ENCODE results near the gene ZNF620. TPM values are rescaled to one million over a fixed set of nuclear protein-coding genes. Genes with fewer than 3 reads are reported as not detected.

ZNF620 gene
- total and polyA plus RNA-seq, 2 experiments from 2014 or later = 14.1 to 18.0 TPM

DNA sequence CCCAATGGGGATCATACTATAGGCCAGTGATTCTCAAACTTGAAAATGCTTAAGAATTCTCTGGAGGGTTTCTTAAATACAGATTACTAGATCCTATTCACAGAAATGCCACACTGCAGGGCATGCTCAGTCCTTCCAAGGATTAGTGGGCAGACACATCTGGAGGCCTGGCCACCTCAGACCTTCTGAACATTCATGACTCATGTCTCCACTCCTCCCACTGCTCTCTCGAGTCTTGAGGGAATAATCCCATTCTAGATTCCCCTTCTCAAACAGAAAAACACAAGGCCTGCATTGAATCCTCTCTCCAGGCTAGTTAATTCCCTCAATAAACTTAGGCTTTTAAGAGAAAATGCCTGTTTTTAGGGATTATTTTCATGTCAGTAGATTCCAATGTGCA, 41.0 kb downstream of the ZNF620 start:
- H4K20me1 ChIP-seq (replicated peaks; ENCODE audit: insufficient read depth) = no peaks in the 10 kb centered on the region
- DNase-seq (ENCODE audit: low spot score) (no peak), ATAC-seq (no peak)
- H3K27ac ChIP-seq (ENCODE audit: low read depth) = no peak overlapping the region
- H3K4me1 ChIP-seq (ENCODE audit: insufficient read depth) = no peaks in the 10 kb centered on the region
- H3K4me3 Mint-ChIP-seq = no peak overlapping the region
- H3K4me1 Mint-ChIP-seq = peaks cover 2% of the 10 kb centered on the region; the same call in 1 of the 3 replicates
- H3K4me3 ChIP-seq = no peak overlapping the region
- peaks cover 6% of the 10 kb centered on the region; the same call in 1 of the 2 replicates for H3K9me2 ChIP-seq (ENCODE audit: insufficient read depth)
- no peaks in the 10 kb centered on the region for H3K27me3 ChIP-seq (ENCODE audit: insufficient read depth)
- no peak overlapping the region for H2AFZ ChIP-seq
- H3F3A ChIP-seq (replicated peaks; ENCODE audit: low read depth) = no peaks in the 10 kb centered on the region
- no peak overlapping the region for H3K4me2 ChIP-seq
- no peaks in the 10 kb centered on the region for H3K27me3 Mint-ChIP-seq (ENCODE audit: insufficient read depth, low read depth, poor library complexity)
- H3K27ac Mint-ChIP-seq = no peak overlapping the region
- no peaks in the 10 kb centered on the region; the same call in 1 of the 2 replicates for H3K36me3 ChIP-seq (ENCODE audit: insufficient read depth)
- no peaks in the 10 kb centered on the region for H3K79me2 ChIP-seq (replicated peaks; ENCODE audit: insufficient read depth)
- H3K36me3 Mint-ChIP-seq (ENCODE audit: low read depth) = peaks cover 8% of the 10 kb centered on the region
- H3K9me3 Mint-ChIP-seq = peaks cover 17% of the 10 kb centered on the region
- no peak for TF ChIP-seq EZH2phosphoT487 (IDR thresholded peaks at IDR 0.05; ENCODE audit: unreplicated experiment)
- no peak for TF ChIP-seq NANOG (IDR thresholded peaks at IDR 0.05; ENCODE audit: borderline replicate concordance)
- TF ChIP-seq ZNF114 (CRISPR knock-in tag; IDR thresholded peaks at IDR 0.05) = no peak
- no peak for TF ChIP-seq CREB1 (CRISPR knock-in tag; IDR thresholded peaks at IDR 0.05; ENCODE audit: low read depth)
- TF ChIP-seq STAT1 (IDR thresholded peaks at IDR 0.05; ENCODE audit: unreplicated experiment) = no peak
- TF ChIP-seq EZH2 (IDR thresholded peaks at IDR 0.05; ENCODE audit: low read depth, unreplicated experiment) = no peak
- TF ChIP-seq ZNF331 (CRISPR knock-in tag; IDR thresholded peaks at IDR 0.05; ENCODE audit: low read depth) = no peak
- TF ChIP-seq, protein P1, sequence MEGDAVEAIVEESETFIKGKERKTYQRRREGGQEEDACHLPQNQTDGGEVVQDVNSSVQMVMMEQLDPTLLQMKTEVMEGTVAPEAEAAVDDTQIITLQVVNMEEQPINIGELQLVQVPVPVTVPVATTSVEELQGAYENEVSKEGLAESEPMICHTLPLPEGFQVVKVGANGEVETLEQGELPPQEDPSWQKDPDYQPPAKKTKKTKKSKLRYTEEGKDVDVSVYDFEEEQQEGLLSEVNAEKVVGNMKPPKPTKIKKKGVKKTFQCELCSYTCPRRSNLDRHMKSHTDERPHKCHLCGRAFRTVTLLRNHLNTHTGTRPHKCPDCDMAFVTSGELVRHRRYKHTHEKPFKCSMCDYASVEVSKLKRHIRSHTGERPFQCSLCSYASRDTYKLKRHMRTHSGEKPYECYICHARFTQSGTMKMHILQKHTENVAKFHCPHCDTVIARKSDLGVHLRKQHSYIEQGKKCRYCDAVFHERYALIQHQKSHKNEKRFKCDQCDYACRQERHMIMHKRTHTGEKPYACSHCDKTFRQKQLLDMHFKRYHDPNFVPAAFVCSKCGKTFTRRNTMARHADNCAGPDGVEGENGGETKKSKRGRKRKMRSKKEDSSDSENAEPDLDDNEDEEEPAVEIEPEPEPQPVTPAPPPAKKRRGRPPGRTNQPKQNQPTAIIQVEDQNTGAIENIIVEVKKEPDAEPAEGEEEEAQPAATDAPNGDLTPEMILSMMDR (conservative IDR thresholded peaks at IDR 0.05; ENCODE audit: low read depth in 2 of 2) = no peak
- TF ChIP-seq, protein P2, sequence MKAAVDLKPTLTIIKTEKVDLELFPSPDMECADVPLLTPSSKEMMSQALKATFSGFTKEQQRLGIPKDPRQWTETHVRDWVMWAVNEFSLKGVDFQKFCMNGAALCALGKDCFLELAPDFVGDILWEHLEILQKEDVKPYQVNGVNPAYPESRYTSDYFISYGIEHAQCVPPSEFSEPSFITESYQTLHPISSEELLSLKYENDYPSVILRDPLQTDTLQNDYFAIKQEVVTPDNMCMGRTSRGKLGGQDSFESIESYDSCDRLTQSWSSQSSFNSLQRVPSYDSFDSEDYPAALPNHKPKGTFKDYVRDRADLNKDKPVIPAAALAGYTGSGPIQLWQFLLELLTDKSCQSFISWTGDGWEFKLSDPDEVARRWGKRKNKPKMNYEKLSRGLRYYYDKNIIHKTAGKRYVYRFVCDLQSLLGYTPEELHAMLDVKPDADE (IDR thresholded peaks at IDR 0.05) = no peak
- TF ChIP-seq, protein P3, sequence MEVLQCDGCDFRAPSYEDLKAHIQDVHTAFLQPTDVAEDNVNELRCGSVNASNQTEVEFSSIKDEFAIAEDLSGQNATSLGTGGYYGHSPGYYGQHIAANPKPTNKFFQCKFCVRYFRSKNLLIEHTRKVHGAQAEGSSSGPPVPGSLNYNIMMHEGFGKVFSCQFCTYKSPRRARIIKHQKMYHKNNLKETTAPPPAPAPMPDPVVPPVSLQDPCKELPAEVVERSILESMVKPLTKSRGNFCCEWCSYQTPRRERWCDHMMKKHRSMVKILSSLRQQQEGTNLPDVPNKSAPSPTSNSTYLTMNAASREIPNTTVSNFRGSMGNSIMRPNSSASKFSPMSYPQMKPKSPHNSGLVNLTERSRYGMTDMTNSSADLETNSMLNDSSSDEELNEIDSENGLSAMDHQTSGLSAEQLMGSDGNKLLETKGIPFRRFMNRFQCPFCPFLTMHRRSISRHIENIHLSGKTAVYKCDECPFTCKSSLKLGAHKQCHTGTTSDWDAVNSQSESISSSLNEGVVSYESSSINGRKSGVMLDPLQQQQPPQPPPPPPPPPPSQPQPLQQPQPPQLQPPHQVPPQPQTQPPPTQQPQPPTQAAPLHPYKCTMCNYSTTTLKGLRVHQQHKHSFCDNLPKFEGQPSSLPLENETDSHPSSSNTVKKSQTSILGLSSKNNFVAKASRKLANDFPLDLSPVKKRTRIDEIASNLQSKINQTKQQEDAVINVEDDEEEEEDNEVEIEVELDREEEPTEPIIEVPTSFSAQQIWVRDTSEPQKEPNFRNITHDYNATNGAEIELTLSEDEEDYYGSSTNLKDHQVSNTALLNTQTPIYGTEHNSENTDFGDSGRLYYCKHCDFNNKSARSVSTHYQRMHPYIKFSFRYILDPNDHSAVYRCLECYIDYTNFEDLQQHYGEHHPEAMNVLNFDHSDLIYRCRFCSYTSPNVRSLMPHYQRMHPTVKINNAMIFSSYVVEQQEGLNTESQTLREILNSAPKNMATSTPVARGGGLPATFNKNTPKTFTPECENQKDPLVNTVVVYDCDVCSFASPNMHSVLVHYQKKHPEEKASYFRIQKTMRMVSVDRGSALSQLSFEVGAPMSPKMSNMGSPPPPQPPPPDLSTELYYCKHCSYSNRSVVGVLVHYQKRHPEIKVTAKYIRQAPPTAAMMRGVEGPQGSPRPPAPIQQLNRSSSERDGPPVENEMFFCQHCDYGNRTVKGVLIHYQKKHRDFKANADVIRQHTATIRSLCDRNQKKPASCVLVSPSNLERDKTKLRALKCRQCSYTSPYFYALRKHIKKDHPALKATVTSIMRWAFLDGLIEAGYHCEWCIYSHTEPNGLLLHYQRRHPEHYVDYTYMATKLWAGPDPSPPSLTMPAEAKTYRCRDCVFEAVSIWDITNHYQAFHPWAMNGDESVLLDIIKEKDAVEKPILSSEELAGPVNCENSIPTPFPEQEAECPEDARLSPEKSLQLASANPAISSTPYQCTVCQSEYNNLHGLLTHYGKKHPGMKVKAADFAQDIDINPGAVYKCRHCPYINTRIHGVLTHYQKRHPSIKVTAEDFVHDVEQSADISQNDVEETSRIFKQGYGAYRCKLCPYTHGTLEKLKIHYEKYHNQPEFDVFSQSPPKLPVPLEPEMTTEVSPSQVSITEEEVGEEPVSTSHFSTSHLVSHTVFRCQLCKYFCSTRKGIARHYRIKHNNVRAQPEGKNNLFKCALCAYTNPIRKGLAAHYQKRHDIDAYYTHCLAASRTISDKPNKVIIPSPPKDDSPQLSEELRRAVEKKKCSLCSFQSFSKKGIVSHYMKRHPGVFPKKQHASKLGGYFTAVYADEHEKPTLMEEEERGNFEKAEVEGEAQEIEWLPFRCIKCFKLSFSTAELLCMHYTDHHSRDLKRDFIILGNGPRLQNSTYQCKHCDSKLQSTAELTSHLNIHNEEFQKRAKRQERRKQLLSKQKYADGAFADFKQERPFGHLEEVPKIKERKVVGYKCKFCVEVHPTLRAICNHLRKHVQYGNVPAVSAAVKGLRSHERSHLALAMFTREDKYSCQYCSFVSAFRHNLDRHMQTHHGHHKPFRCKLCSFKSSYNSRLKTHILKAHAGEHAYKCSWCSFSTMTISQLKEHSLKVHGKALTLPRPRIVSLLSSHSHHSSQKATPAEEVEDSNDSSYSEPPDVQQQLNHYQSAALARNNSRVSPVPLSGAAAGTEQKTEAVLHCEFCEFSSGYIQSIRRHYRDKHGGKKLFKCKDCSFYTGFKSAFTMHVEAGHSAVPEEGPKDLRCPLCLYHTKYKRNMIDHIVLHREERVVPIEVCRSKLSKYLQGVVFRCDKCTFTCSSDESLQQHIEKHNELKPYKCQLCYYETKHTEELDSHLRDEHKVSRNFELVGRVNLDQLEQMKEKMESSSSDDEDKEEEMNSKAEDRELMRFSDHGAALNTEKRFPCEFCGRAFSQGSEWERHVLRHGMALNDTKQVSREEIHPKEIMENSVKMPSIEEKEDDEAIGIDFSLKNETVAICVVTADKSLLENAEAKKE (CRISPR knock-in tag; IDR thresholded peaks at IDR 0.05) = no peak
- TF ChIP-seq POLR2AphosphoS5 (IDR thresholded peaks at IDR 0.05; ENCODE audit: low read depth) = no peak
- TF ChIP-seq, protein P4, sequence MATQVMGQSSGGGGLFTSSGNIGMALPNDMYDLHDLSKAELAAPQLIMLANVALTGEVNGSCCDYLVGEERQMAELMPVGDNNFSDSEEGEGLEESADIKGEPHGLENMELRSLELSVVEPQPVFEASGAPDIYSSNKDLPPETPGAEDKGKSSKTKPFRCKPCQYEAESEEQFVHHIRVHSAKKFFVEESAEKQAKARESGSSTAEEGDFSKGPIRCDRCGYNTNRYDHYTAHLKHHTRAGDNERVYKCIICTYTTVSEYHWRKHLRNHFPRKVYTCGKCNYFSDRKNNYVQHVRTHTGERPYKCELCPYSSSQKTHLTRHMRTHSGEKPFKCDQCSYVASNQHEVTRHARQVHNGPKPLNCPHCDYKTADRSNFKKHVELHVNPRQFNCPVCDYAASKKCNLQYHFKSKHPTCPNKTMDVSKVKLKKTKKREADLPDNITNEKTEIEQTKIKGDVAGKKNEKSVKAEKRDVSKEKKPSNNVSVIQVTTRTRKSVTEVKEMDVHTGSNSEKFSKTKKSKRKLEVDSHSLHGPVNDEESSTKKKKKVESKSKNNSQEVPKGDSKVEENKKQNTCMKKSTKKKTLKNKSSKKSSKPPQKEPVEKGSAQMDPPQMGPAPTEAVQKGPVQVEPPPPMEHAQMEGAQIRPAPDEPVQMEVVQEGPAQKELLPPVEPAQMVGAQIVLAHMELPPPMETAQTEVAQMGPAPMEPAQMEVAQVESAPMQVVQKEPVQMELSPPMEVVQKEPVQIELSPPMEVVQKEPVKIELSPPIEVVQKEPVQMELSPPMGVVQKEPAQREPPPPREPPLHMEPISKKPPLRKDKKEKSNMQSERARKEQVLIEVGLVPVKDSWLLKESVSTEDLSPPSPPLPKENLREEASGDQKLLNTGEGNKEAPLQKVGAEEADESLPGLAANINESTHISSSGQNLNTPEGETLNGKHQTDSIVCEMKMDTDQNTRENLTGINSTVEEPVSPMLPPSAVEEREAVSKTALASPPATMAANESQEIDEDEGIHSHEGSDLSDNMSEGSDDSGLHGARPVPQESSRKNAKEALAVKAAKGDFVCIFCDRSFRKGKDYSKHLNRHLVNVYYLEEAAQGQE (IDR thresholded peaks at IDR 0.05; ENCODE audit: unreplicated experiment) = no peak
- TF ChIP-seq JUNB (IDR thresholded peaks at IDR 0.05; ENCODE audit: unreplicated experiment) = no peak

All from GM23338 (cell line).